Duodenal mucosa (tissue), 2 donors: Measurements from ENCODE around the gene ATP4B.
"Not testable (repeated sequence)": the region's sequence is repeated elsewhere in the genome, so short reads cannot be mapped to it uniquely, and the experiment has no call there.

Experiments used
- H3K27ac ChIP-seq: one replicate; pipeline ENCODE4 v1.7.0; 2013; ENCODE audit warnings: low read depth, low read length
- H3K27me3 ChIP-seq, 2 donors: one replicate each; pipeline ENCODE4 v1.7.0; 2013; ENCODE audit warnings: low read length in 2 of 2, control low read depth in 1 of 2; ENCODE audit not compliant: insufficient read depth in 2 of 2, control insufficient read depth in 1 of 2
- H3K36me3 ChIP-seq, 2 donors: one replicate each; pipeline ENCODE4 v1.7.0; 2013; ENCODE audit warnings: low read length in 2 of 2, control low read depth in 1 of 2; ENCODE audit not compliant: insufficient read depth in 2 of 2, control insufficient read depth in 1 of 2
- H3K4me1 ChIP-seq, 2 donors: one replicate each; pipeline ENCODE4 v1.7.0; 2013; ENCODE audit warnings: low read length in 2 of 2, control low read depth in 1 of 2; ENCODE audit not compliant: insufficient read depth in 2 of 2, control insufficient read depth in 1 of 2
- H3K4me3 ChIP-seq, 2 donors: one replicate each; pipeline ENCODE4 v1.7.0; 2013; ENCODE audit warnings: low read length in 2 of 2, low read depth in 1 of 2
- H3K9ac ChIP-seq, 2 donors: one replicate each; pipeline ENCODE4 v1.7.0; 2013; ENCODE audit warnings: low read length in 2 of 2, low read depth in 1 of 2
- H3K9me3 ChIP-seq, 2 donors: one replicate each; pipeline ENCODE4 v1.7.0; 2013; ENCODE audit warnings: low read length in 2 of 2, control low read depth in 1 of 2; ENCODE audit not compliant: control insufficient read depth in 1 of 2

ATP4B gene

DNA sequence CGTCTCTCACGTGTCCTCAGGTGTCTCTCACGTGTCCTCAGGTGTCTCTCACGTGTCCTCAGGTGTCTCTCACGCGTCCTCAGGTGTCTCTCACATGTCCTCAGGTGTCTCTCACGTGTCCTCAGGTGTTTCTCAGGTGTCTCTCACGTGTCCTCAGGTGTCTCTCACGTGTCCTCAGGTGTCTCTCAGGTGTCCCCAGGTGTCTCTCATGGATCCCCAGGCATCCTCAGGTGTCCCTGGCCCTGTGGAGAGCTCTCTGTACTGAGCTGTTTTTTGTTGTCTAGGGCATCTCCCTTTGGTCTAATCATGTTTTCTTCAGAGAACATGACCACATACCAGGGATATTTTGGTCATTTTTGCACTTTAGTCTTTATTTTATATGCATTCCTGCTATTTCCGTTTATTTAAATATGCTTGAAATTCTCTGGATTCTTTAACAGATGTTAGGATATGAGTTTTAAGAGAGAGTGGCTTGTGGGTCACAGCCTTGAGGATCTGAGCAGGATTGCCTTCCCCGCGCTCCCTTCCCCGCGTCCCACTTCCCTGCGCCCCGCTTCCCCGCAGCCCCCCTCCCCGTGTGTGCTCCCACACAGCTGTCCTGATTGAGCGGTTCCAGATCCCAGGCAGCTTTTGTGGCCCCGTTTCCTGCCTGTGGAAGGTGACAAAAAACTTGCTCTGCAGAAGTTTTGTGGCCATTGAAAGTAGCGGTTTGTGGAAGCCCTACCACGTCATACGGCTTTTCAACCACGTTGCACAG, 31.9 kb downstream of the ATP4B start:
- no peaks in the 10 kb centered on the region for H3K9me3 ChIP-seq
- H3K9ac ChIP-seq = no peak overlapping the region
- no peak overlapping the region for H3K27ac ChIP-seq
- H3K4me1 ChIP-seq = no peaks in the 10 kb centered on the region
- H3K36me3 ChIP-seq = peaks cover 0 to 58% of the 10 kb centered on the region in 2 donors
- H3K27me3 ChIP-seq = no peaks in the 10 kb centered on the region
- H3K4me3 ChIP-seq = no peak overlapping the region

DNA sequence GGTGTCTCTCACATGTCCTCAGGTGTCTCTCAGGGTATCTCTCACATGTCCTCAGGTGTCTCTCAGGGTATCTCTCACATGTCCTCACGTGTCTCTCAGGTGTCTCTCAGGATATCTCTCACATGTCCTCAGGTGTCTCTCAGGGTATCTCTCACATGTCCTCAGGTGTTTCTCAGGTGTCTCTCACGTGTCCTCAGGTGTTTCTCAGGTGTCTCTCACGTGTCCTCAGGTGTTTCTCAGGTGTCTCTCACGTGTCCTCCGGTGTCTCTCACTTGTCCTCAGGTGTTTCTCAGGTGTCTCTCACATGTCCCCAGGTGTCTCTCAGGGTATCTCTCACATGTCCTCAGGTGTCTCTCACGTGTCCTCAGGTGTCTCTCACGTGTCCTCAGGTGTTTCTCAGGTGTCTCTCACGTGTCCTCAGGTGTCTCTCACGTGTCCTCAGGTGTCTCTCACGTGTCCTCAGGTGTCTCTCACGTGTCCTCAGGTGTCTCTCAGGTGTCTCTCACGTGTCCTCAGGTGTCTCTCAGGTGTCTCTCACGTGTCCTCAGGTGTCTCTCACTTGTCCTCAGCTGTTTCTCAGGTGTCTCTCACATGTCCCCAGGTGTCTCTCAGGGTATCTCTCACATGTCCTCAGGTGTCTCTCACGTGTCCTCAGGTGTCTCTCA, 33.2 kb downstream of the ATP4B start:
- not testable (repeated sequence) for H3K4me3 ChIP-seq, H3K27ac ChIP-seq, H3K4me1 ChIP-seq, H3K27me3 ChIP-seq, H3K9ac ChIP-seq, H3K9me3 ChIP-seq
- H3K36me3 ChIP-seq = peaks cover 0 to 51% of the 10 kb centered on the region in 2 donors

DNA sequence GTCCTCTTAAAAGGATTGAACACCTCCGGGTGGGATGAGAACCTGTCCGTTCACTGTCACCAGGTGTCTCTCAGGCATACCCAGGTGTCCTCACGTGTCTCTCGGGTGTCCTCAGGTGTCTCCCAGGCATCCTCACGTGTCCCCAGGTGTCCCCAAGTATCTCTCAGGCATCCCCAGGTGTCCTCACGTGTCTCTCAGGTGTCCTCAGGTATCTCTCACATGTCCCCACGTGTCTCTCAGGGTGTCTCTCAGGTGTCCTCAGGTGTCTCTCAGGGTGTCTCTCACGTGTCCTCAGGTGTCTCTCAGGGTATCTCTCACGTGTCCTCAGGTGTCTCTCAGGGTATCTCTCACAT, 33.8 kb downstream of the ATP4B start:
- H3K4me1 ChIP-seq = no peaks in the 10 kb centered on the region
- H3K27me3 ChIP-seq = no peaks in the 10 kb centered on the region
- H3K9me3 ChIP-seq = no peaks in the 10 kb centered on the region
- H3K27ac ChIP-seq = no peak overlapping the region
- H3K4me3 ChIP-seq = no peak overlapping the region
- no peak overlapping the region for H3K9ac ChIP-seq
- H3K36me3 ChIP-seq = peaks cover 0 to 48% of the 10 kb centered on the region in 2 donors

DNA sequence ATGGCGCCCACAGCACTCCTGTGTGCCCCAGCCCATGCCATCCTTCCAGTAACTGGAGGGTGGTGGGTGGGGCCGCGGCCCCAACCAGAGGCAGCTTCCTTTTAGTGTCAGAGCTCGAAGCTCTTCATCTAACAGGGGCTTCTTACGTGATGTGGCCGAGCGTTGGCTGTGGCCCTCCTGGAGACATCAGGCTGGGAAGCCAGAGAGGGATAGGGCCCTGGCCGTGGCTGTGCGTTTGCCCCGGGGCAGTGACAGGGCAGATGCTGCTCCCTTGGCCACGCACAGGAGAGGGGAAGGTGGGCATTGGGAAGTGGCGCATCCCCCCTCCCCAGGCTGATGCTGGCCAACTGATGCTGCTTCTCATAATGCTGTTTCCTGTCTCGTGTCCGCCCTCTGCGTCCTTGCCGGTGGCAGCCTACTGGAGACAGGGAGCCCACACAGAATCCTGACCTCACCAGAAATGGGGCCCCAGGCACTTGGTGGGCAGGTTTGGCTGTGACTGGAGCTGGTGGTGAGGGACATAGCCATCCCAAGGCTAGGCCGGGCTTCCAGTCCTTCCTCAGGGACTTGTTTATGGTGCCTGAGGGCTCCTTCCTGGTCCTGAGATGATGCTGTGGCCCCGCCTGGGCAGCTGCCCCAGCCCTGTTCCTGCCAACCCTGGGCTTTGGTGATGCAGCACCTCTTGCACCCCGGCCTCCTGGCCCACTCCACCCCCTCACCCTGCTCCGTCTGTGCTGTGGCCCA, 34.3 kb downstream of the ATP4B start:
- Histone ChIP-seq H3K9me3 (no peaks in the 10 kb centered on the region), H3K4me1 (no peaks in the 10 kb centered on the region), H3K9ac (no peak overlapping the region), H3K4me3 (no peak overlapping the region), H3K27me3 (no peaks in the 10 kb centered on the region), H3K27ac (no peak overlapping the region), H3K36me3 (peaks cover 0 to 43% of the 10 kb centered on the region in 2 donors)

DNA sequence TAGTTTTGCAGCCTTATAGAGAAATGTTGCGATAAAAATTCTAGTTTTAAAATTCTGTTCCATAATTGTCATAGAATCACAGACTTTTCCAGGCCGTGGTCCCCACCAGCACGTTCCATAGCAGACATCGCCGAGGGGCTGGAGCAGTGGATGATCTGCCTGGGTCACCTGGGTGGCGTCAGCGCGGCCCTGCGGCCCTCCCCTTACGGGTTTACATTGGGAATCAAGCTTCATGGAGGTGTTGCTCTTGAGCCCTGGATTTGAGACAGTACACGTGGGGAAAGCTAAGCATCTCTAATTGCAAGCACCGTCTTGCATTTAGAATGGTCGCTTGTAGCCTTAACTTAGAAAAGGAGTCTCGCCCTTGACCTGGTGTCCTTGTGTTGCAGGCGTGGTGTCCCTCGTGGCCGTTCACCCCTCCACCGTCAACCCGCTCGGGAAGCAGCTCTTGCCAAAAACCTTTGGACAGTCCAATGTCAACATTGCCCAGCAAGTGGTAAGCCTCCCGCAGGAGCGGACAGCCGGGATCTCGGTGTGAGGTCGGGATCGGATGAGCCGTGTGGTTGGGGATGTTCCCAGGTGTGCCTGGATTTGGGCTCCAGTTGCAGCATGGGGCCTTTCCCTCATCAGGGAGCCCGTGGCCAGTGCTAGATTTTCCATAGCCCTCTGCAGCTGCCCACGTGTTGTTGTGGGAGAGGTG, 35.1 kb downstream of the ATP4B start:
- Histone ChIP-seq H3K4me3 (no peak overlapping the region), H3K4me1 (no peaks in the 10 kb centered on the region), H3K27me3 (no peaks in the 10 kb centered on the region), H3K9me3 (no peaks in the 10 kb centered on the region), H3K36me3 (peaks cover 0 to 38% of the 10 kb centered on the region in 2 donors), H3K9ac (no peak overlapping the region), H3K27ac (no peak overlapping the region)

DNA sequence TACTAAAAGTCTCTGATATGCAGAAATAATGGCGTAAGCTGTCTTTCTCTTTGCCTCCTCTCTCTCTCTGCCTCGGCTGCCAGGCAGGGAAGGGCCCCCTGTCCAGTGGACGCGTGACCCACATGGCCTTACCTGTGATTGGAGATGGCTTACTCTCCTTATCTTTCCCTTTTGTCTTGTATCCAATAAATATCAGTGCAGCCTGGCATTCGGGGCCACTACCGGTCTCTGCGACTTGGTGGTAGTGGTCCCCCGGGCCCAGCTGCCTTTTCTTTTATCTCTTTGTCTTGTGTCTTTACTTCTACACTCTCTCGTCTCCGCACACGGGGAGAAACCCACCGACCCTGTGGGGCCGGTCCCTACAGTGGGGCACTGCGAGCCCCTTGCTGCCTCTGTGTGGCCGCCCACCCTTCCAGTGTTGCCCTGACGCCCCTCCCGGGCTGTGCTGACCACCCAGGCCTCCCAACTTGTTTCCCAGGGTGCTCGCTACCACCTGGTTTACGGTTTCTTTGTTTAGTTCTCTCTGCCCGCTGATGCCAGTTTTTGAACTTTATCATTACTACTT, 35.9 kb downstream of the ATP4B start:
- not testable (repeated sequence) for H3K27me3 ChIP-seq, H3K27ac ChIP-seq, H3K4me1 ChIP-seq, H3K4me3 ChIP-seq, H3K9me3 ChIP-seq, H3K9ac ChIP-seq
- peaks cover 0 to 38% of the 10 kb centered on the region in 2 donors for H3K36me3 ChIP-seq

DNA sequence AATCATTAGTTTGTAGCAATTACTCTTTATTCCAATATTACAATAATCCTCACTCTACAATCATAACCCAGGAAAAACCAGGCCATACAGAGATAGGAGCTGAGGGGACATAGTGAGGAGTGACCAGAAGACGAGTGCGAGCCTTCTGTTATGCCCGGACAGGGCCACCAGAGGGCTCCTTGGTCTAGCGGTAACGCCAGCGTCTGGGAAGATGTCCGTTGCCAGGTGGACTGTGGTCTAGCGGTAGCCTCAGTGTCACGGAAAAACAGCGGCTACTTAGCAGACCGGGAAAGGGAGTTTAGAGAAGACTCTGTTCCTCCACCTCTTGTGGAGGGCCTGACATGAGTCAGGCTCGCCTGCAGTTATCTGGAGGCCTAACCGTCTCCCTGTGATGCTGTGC, 36.5 kb downstream of the ATP4B start:
- not testable (repeated sequence) for H3K9me3 ChIP-seq, H3K27me3 ChIP-seq, H3K4me3 ChIP-seq, H3K27ac ChIP-seq, H3K9ac ChIP-seq, H3K4me1 ChIP-seq
- H3K36me3 ChIP-seq = peaks cover 0 to 38% of the 10 kb centered on the region in 2 donors

DNA sequence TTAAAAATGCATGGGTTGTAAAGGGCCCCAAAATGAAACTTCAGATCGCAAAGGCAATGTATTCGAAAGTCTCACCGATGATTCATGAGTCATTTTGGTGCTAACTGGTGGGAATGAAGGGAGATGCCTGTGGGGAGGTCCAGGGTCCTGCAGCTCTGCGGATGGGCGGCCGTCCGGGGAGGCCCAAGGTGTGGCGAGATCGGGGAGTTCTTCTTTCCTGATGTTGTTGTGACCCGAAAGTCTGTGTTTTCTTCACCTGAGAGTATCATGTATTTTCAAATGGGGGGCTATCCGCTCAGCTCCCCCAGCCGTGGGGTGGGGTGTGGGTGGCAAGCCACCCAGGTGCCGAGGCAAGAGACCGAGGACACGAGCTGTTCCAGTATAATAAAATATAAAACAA, 37.0 kb downstream of the ATP4B start:
- H3K4me3 ChIP-seq = no peak overlapping the region
- no peaks in the 10 kb centered on the region for H3K27me3 ChIP-seq
- no peak overlapping the region for H3K27ac ChIP-seq
- H3K4me1 ChIP-seq = no peaks in the 10 kb centered on the region
- H3K9me3 ChIP-seq = no peaks in the 10 kb centered on the region
- peaks cover 0 to 43% of the 10 kb centered on the region in 2 donors for H3K36me3 ChIP-seq
- no peak overlapping the region for H3K9ac ChIP-seq

DNA sequence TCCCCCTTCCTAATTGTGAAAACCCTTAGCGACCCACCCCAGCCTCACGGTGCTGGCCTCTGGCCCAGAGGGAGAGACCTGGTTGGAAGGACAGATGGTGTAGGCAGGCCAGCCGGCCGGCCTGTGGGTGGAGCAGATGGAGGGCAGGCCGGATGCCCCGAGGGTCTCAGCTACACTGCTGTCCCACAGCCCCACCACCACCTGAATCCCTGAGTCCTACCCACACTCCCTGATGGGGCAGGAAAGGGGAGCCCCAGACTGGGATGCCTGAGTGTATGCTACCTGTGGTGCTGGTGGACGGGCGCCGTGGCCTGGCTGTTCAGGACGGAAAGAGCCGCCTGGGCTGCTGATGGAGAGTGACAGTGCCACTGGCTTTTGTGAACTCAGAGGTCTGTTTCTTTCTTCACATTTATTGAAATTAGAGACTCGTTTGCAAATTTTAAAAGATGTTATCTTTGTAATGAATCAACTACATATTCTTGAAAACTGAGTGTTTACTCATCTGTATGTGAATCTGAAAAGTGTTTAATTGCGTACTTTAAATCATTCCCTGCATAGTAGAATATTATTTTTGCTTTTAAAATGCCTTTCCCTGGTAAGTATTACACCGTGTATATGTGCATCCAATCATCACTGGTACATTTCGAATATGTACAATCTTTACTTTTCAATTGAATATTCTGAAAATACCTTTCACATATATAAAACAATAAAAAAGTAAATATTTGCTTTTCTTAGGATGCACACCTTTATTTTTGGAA, 37.8 kb downstream of the ATP4B start:
- no peaks in the 10 kb centered on the region for H3K9me3 ChIP-seq
- no peak overlapping the region for H3K27ac ChIP-seq
- H3K9ac ChIP-seq = no peak overlapping the region
- peaks cover 0 to 43% of the 10 kb centered on the region in 2 donors for H3K36me3 ChIP-seq
- H3K4me1 ChIP-seq = no peaks in the 10 kb centered on the region
- no peaks in the 10 kb centered on the region for H3K27me3 ChIP-seq
- no peak overlapping the region for H3K4me3 ChIP-seq
